H1 (cell line): ENCODE measurements around the gene NAALADL1. TPM values are rescaled to one million over a fixed set of nuclear protein-coding genes. Genes with fewer than 3 reads are reported as not detected.

Source experiments
- CTCF ChIA-PET: fragments of 300-600 bp; sonication (Branson Sonifier 250); formaldehyde crosslinking; loops from one replicate; lab custom pipeline; 2021; ENCODE audit not compliant: partially characterized antibody; lab: Charles Lee
- POLR2A ChIA-PET: fragments of 300-600 bp; sonication (Branson Sonifier 250); formaldehyde crosslinking; loops from one replicate; lab custom pipeline; 2021; ENCODE audit warnings: inconsistent platforms; ENCODE audit not compliant: partially characterized antibody; lab: Charles Lee
- DNase-seq, 2 experiments: peaks; one replicate each; pipeline versions ENCODE4 v3.0.0 to v3.0.0-alpha.2; 2010 to 2022; ENCODE audit warnings: low spot score in 2 of 2, low read depth in 1 of 2, mixed read lengths in 1 of 2
- FAIRE-seq: peaks from 2 replicates; lab custom pipeline; 2011; peaks lifted over from hg19 to GRCh38; lab: Jason Lieb, UNC
- H2AFZ ChIP-seq: 2 replicates; pipeline ENCODE4 v1.8.1; 2012; ENCODE audit warnings: low read length, inconsistent platforms
- H2AK5ac ChIP-seq: 2 replicates; pipeline ENCODE4 v1.6.1; 2013; ENCODE audit warnings: low read depth, low read length
- H2BK120ac ChIP-seq: replicated peaks from 2 replicates; pipeline ENCODE3; 2013; ENCODE audit warnings: low read depth, low read length, inconsistent platforms
- H2BK12ac ChIP-seq: 2 replicates; pipeline ENCODE4 v1.6.1; 2013; ENCODE audit warnings: low read depth, low read length
- H2BK15ac ChIP-seq: 2 replicates; pipeline ENCODE4 v1.6.1; 2013; ENCODE audit warnings: low read length
- H2BK20ac ChIP-seq: 2 replicates; pipeline ENCODE4 v1.6.1; 2013; ENCODE audit warnings: low read length
- H2BK5ac ChIP-seq: 2 replicates; pipeline ENCODE4 v1.6.1; 2013; ENCODE audit warnings: low read depth, low read length
- H3K14ac ChIP-seq: 2 replicates; pipeline ENCODE4 v1.6.1; 2013; ENCODE audit warnings: inconsistent platforms; ENCODE audit not compliant: insufficient read length
- H3K18ac ChIP-seq: 2 replicates; pipeline ENCODE4 v1.6.1; 2013; ENCODE audit warnings: low read length; ENCODE audit errors: extremely low read depth
- H3K23ac ChIP-seq: 2 replicates; pipeline ENCODE4 v1.6.1; 2013; ENCODE audit warnings: inconsistent platforms; ENCODE audit not compliant: insufficient read length
- H3K23me2 ChIP-seq: 2 replicates; pipeline ENCODE4 v1.6.1; 2013; ENCODE audit warnings: low read depth, low read length
- H3K27ac ChIP-seq: 2 replicates; pipeline ENCODE4 v1.6.1; 2011; ENCODE audit warnings: low read depth, low read length, inconsistent platforms
- H3K27me3 ChIP-seq, 4 experiments: replicated peaks in 1 of 4; 1 replicate in 1 of 4; 2 replicates in 3 of 4; pipeline versions ENCODE4 v1.6.1 to v1.8.1; 2011 to 2013; ENCODE audit warnings: low read length in 3 of 4, mild to moderate bottlenecking in 3 of 4, inconsistent platforms in 2 of 4, mixed read lengths in 2 of 4, moderate library complexity in 1 of 4; ENCODE audit not compliant: control insufficient read depth in 3 of 4, insufficient read depth in 3 of 4; ENCODE audit errors: extremely low read depth in 1 of 4
- H3K36me3 ChIP-seq, 4 experiments: 2 replicates each; pipeline versions ENCODE4 v1.6.1 to v1.8.1; 2011 to 2013; ENCODE audit warnings: mild to moderate bottlenecking in 4 of 4, low read length in 3 of 4, moderate library complexity in 2 of 4, control low read depth in 1 of 4, inconsistent platforms in 1 of 4; ENCODE audit not compliant: insufficient read depth in 4 of 4, control insufficient read depth in 2 of 4
- H3K4ac ChIP-seq: replicated peaks from 2 replicates; pipeline ENCODE3; 2013; ENCODE audit warnings: low read length, low read depth, mixed read lengths, inconsistent platforms; ENCODE audit not compliant: insufficient read length
- H3K4me1 ChIP-seq, 4 experiments: replicated peaks in 1 of 4; 1 replicate in 1 of 4; 2 replicates in 3 of 4; pipeline versions ENCODE4 v1.6.1 to v1.8.1; 2011 to 2013; ENCODE audit warnings: low read length in 3 of 4, inconsistent platforms in 2 of 4, mixed read lengths in 1 of 4; ENCODE audit not compliant: insufficient read depth in 4 of 4, control insufficient read depth in 3 of 4
- H3K4me2 ChIP-seq, 2 experiments: 2 replicates each; pipeline versions ENCODE4 v1.6.1 to v1.8.1; 2011 to 2013; ENCODE audit warnings: low read depth in 2 of 2, low read length in 2 of 2, control low read depth in 1 of 2, inconsistent platforms in 1 of 2, mild to moderate bottlenecking in 1 of 2; ENCODE audit not compliant: insufficient read depth in 1 of 2
- H3K4me3 ChIP-seq, 4 experiments: fragments of 200-600, 300-600 bp in 1 of 4; sonication (generic), shearing (Covaris generic), sonication (Bioruptor Twin) in 1 of 4; 2 replicates each; pipeline versions ENCODE4 v1.5.1 to v1.8.1; 2011 to 2016; ENCODE audit warnings: low read length in 4 of 4, low read depth in 3 of 4, control low read depth in 2 of 4, inconsistent platforms in 2 of 4, mild to moderate bottlenecking in 2 of 4, mixed read lengths in 1 of 4, moderate library complexity in 1 of 4; ENCODE audit not compliant: insufficient read depth in 2 of 4; ENCODE audit errors: extremely low read depth in 1 of 4
- H3K56ac ChIP-seq: replicated peaks from 2 replicates; pipeline ENCODE3; 2013; ENCODE audit warnings: low read depth, mild to moderate bottlenecking, mixed read lengths, low read length, inconsistent platforms; ENCODE audit not compliant: insufficient read length
- H3K79me1 ChIP-seq: 2 replicates; pipeline ENCODE4 v1.6.1; 2013; ENCODE audit warnings: low read depth, low read length, control low read depth
- H3K79me2 ChIP-seq, 2 experiments: 2 replicates each; pipeline versions ENCODE4 v1.6.1 to v1.8.1; 2012 to 2013; ENCODE audit warnings: low read length in 2 of 2, mild to moderate bottlenecking in 2 of 2, inconsistent platforms in 1 of 2; ENCODE audit not compliant: insufficient read depth in 2 of 2, control insufficient read depth in 1 of 2
- H3K9ac ChIP-seq, 4 experiments: replicated peaks in 1 of 4; 1 replicate in 1 of 4; 2 replicates in 3 of 4; pipeline versions ENCODE4 v1.6.1 to v1.8.1; 2011 to 2013; ENCODE audit warnings: low read depth in 3 of 4, low read length in 3 of 4, control low read depth in 2 of 4, mild to moderate bottlenecking in 2 of 4, moderate library complexity in 2 of 4, inconsistent platforms in 1 of 4; ENCODE audit errors: extremely low read depth in 1 of 4
- H3K9me3 ChIP-seq, 2 experiments: 2 replicates each; pipeline versions ENCODE4 v1.6.1 to v1.8.1; 2012 to 2013; ENCODE audit warnings: mild to moderate bottlenecking in 2 of 2, moderate library complexity in 2 of 2, control low read depth in 1 of 2, inconsistent platforms in 1 of 2, low read depth in 1 of 2, low read length in 1 of 2, mixed read lengths in 1 of 2; ENCODE audit not compliant: insufficient read depth in 2 of 2
- H4K20me1 ChIP-seq, 2 experiments: replicated peaks in 1 of 2; 2 replicates each; pipeline versions ENCODE3 to v1.8.1; 2011 to 2013; ENCODE audit warnings: inconsistent platforms in 2 of 2, low read length in 2 of 2, mild to moderate bottlenecking in 1 of 2; ENCODE audit not compliant: insufficient read depth in 2 of 2, control insufficient read depth in 1 of 2
- H4K5ac ChIP-seq: 2 replicates; pipeline ENCODE4 v1.6.1; 2013; ENCODE audit warnings: low read length, low read depth, mixed read lengths, inconsistent platforms; ENCODE audit not compliant: insufficient read length
- H4K8ac ChIP-seq: 2 replicates; pipeline ENCODE4 v1.8.0; 2013; ENCODE audit warnings: mild to moderate bottlenecking, moderate library complexity, low read length, inconsistent platforms; ENCODE audit not compliant: insufficient read depth; ENCODE audit errors: extremely low read depth
- H4K91ac ChIP-seq: replicated peaks from 2 replicates; pipeline ENCODE3; 2013; ENCODE audit warnings: low read length, mixed read lengths, inconsistent platforms; ENCODE audit not compliant: insufficient read length
- POLR2A ChIP-seq, 2 experiments: IDR thresholded peaks; 1 replicate in 1 of 2; 2 replicates in 1 of 2; pipeline ENCODE4 v1.6.1; 2011; ENCODE audit warnings: low read depth in 2 of 2, low read length in 2 of 2, mild to moderate bottlenecking in 2 of 2; ENCODE audit errors: control extremely low read depth in 1 of 2
- POU5F1 ChIP-seq: IDR thresholded peaks from 2 replicates; pipeline ENCODE4 v1.6.1; 2011; ENCODE audit warnings: low read depth, mild to moderate bottlenecking, low read length, moderate library complexity
- WGBS, 2 experiments: shearing (Covaris generic) in 1 of 2; methylation state at CpG; one replicate each; pipeline versions ENCODE4 v1.1.6 to v1.1.7; 2013 to 2015; ENCODE audit warnings: low lambda C conversion rate in 2 of 2, mixed read lengths in 2 of 2, inconsistent platforms in 1 of 2, low coverage in 1 of 2, missing lambda C conversion rate in 1 of 2; ENCODE audit not compliant: insufficient replicate concordance in 2 of 2, insufficient coverage in 1 of 2, insufficient read length in 1 of 2; ENCODE audit errors: extremely low coverage in 1 of 2, missing lambda C conversion rate in 1 of 2; 5-methylcytosine and 5-hydroxymethylcytosine counted together
- polyA plus RNA-seq, 7 experiments: library from polyadenylated mRNA; depleted of rRNA in 3 of 7; stranded (reverse) in 5 of 7; unstranded in 2 of 7; fragments of >200 nt in 5 of 7; fragments of 200-250 nt in 2 of 7; gene quantifications; 1 replicate in 5 of 7; 2 replicates in 1 of 7; 4 replicates in 1 of 7; pipeline versions ENCODE4 v1.2.1 to v1.2.3, GENCODE V29; 2011 to 2013; ENCODE audit warnings: missing spikeins in 2 of 7, mixed read lengths in 2 of 7
- total RNA-seq: library from RNA; stranded (reverse); fragmentation: NEBNext Ultra II Directional; extraction: Animal tissue kit (Norgen Biotek cat#: 25700); gene quantifications from 2 replicates; pipeline ENCODE4 v1.2.1, GENCODE V29; 2021

Gene NAALADL1
- total and polyA plus RNA-seq, 2 of the 8 experiments (the other 6 are each of a cell fraction or from before 2014, with no cell fraction given), result 7.5 to 9.9 TPM

DNA sequence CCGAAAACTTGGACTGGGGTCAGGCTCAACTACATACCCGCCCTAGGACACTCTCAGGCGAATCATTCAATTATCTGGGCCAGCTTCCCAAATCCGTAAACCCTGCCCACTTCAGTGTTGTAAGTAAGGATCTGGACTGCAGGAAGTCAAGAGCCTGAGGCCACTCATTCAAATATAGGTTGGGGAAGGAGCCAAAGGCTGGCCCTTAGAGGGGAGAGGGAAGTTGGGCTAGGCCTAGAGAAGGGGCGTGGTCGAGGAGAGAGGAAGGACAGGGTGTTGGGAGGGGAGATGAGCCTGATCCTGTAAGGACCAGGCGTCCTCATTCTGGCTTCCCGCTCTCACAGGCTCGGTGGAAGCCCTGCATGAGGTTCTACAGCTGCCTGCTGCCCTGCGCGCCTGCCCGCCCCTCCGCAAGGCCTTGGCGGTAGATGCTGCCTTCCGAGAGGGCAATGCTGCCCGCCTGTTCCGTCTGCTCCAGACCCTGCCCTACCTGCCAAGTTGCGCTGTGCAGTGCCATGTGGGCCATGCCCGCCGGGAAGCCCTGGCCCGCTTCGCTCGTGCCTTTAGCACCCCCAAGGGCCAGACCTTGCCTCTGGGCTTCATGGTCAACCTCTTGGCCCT, 14.4 kb downstream of the NAALADL1 start:
- H3K14ac ChIP-seq, result no peak overlapping the region
- H3K4me1 ChIP-seq, result peaks cover 0 to 10% (median 7%) of the 10 kb centered on the region in 4 experiments; a peak in 5 of 7 replicates
- H2BK120ac ChIP-seq, result no peak overlapping the region
- no peak overlapping the region for H3K56ac ChIP-seq
- no peak overlapping the region for H2AK5ac ChIP-seq
- peaks cover 2% of the 10 kb centered on the region for H3K79me1 ChIP-seq
- H2BK5ac ChIP-seq, result peak overlapping the region; percentile 24; the same call in 1 of the 2 replicates
- peaks cover 0 to 16% of the 10 kb centered on the region in 2 experiments; a peak in 2 of 4 replicates for H3K79me2 ChIP-seq
- H3K23me2 ChIP-seq, result no peaks in the 10 kb centered on the region; the same call in 1 of the 2 replicates
- H3K23ac ChIP-seq, result no peak overlapping the region
- H3K9ac ChIP-seq, result no peak overlapping the region
- no peak overlapping the region for H3K18ac ChIP-seq
- no peak overlapping the region for H3K4ac ChIP-seq
- H3K27ac ChIP-seq, result peak overlapping the region; percentile 22; the same call in 1 of the 2 replicates
- H4K5ac ChIP-seq, result no peak overlapping the region
- no peak overlapping the region; the same call in 1 of the 2 replicates for H4K8ac ChIP-seq
- H3K36me3 ChIP-seq, result peaks cover 3 to 12% (median 6%) of the 10 kb centered on the region in 4 experiments; a peak in 4 of 8 replicates
- FAIRE-seq, result no peak
- WGBS, 2 experiments, result 92% methylated on average over 21 of the region's 23 CpGs; no CpG with 5 or more reads in 1 of the 2 experiments
- H3K4me3 ChIP-seq, result no peak overlapping the region
- no peaks in the 10 kb centered on the region for H3K9me3 ChIP-seq
- POLR2A ChIA-PET, result interaction anchor here (0.6 to 1.3 kb wide), 5 partner anchors 10 to 111 kb away, joined by 3 read pairs; partner anchors contain the start of gene ZNHIT2
- TF ChIP-seq POU5F1 (no peak), POLR2A (IDR thresholded peaks at IDR 0.05; ENCODE audit: control extremely low read depth in 1 of 2, low read depth in 2 of 2, low read length in 2 of 2) (0 out of 3 replicates have a peak, but pooled peaks of 1 of the 2 experiments have one; percentile 26)
- TF ChIP-seq, all 59 proteins: peak for 1
- H2BK12ac ChIP-seq, result no peak overlapping the region
- DNase-seq, result no peak
- H3K27me3 ChIP-seq, result peaks cover 0 to 9% (median 3%) of the 10 kb centered on the region in 4 experiments; a peak in 3 of 7 replicates
- H3K4me2 ChIP-seq, result no peak overlapping the region
- H4K20me1 ChIP-seq, result peaks cover 11 to 13% of the 10 kb centered on the region in 2 experiments
- H4K91ac ChIP-seq, result no peak overlapping the region
- no peak overlapping the region for H2BK15ac ChIP-seq
- no peak overlapping the region for H2BK20ac ChIP-seq
- CTCF ChIA-PET, result interaction anchor here (1.5 to 1.7 kb wide), 2 partner anchors 51 to 69 kb away, joined by 3 read pairs; no protein-coding TSS in a partner anchor
- H2AFZ ChIP-seq, result no peak overlapping the region
